GM21423 (cell line): Measurements from ENCODE around the gene RHOC.

ENCODE experiments used
- ATAC-seq: cut with Tn5 transposase; IDR thresholded peaks from one replicate; pipeline ENCODE4 v1.9.1; 2021; ENCODE audit warnings: mild to moderate bottlenecking, moderate library complexity; ENCODE audit not compliant: unreplicated experiment

The RHOC gene

GRCh38 chr1:112702420-112703261 is 4.3 kb downstream of the RHOC start:
- ATAC-seq: no peak

- no peak for ATAC-seq
Observed at GRCh38 chr1:112702067-112702395, 4.9 kb downstream of the RHOC start.

GRCh38 chr1:112701227-112702066 is 5.5 kb downstream of the RHOC start:
- no peak for ATAC-seq

- peak; percentile 44 for ATAC-seq
Observed at GRCh38 chr1:112700290-112701226, 6.4 kb downstream of the RHOC start.

- no peak for ATAC-seq
Observed at GRCh38 chr1:112699425-112700144, 7.3 kb downstream of the RHOC start.

- no peak for ATAC-seq
Observed at GRCh38 chr1:112698366-112699310, 8.3 kb downstream of the RHOC start.

GRCh38 chr1:112697781-112698201 is 9.1 kb downstream of the RHOC start:
- no peak for ATAC-seq

- ATAC-seq: no peak
Observed at GRCh38 chr1:112696578-112697314, 10.2 kb downstream of the RHOC start.

GRCh38 chr1:112695276-112695675 is 11.7 kb downstream of the RHOC start:
- ATAC-seq: no peak

- ATAC-seq: no peak
Observed at GRCh38 chr1:112694363-112694929, 12.5 kb downstream of the RHOC start.

- no peak for ATAC-seq
Observed at GRCh38 chr1:112693821-112694220, 13.1 kb downstream of the RHOC start.

GRCh38 chr1:112692681-112693080 is 14.2 kb downstream of the RHOC start:
- no peak for ATAC-seq

- ATAC-seq: no peak
Observed at GRCh38 chr1:112689842-112690237, 17.1 kb downstream of the RHOC start.

GRCh38 chr1:112689196-112689841 is 17.6 kb downstream of the RHOC start:
- ATAC-seq: no peak

- no peak for ATAC-seq
Observed at GRCh38 chr1:112688781-112689193, 18.1 kb downstream of the RHOC start.

GRCh38 chr1:112687785-112688496 is 19.0 kb downstream of the RHOC start:
- ATAC-seq: no peak

- no peak for ATAC-seq
Observed at GRCh38 chr1:112687361-112687760, 19.6 kb downstream of the RHOC start.
